T-cell (primary cell): ENCODE measurements around the gene ROBO2. TPM values are rescaled to one million over a fixed set of nuclear protein-coding genes. Genes with fewer than 3 reads are reported as not detected.

Experiments used
- ATAC-seq, 4 experiments: fragments of 200-7000 bp in 3 of 4; fragments of 150-1000 bp in 1 of 4; cut with Tn5 transposase; replicated peaks in 1 of 4; 1 replicate in 3 of 4; 2 replicates in 1 of 4; pipeline ENCODE4 v1.10.0; 2021; ENCODE audit warnings: moderate library complexity in 3 of 4, mild to moderate bottlenecking in 2 of 4, moderate number of reproducible peaks in 1 of 4
- CTCF ChIA-PET, 2 donors: fragments of 300-600 bp; sonication (Branson Sonifier 250); formaldehyde crosslinking; loops; one replicate each; lab custom pipeline; 2022; ENCODE audit warnings: antibody characterized with exemption in 2 of 2; lab: Charles Lee
- POLR2A ChIA-PET, 2 donors: fragments of 300-600 bp; sonication (Branson Sonifier 250); formaldehyde crosslinking; loops; one replicate each; lab custom pipeline; 2022; ENCODE audit warnings: antibody characterized with exemption in 2 of 2; lab: Charles Lee
- DNase-seq, 35 experiments: peaks; one replicate each; pipeline versions ENCODE4 v3.0.0 to v3.0.0-alpha.2; 2013 to 2023
- H3K27ac ChIP-seq: one replicate; pipeline ENCODE4 v1.5.1; 2013; ENCODE audit warnings: low read length
- H3K27me3 ChIP-seq, 2 experiments: replicated peaks in 1 of 2; 1 replicate in 1 of 2; 2 replicates in 1 of 2; pipeline versions ENCODE4 v1.6.1 to v1.7.0; 2013; ENCODE audit warnings: low read length in 1 of 2, mixed read lengths in 1 of 2; ENCODE audit not compliant: control insufficient read depth in 2 of 2, insufficient read depth in 2 of 2; ENCODE audit errors: extremely low read depth in 1 of 2
- H3K36me3 ChIP-seq, 2 donors: 1 replicate in 1 of 2; 2 replicates in 1 of 2; pipeline versions ENCODE4 v1.6.1 to v1.7.0; 2013; ENCODE audit warnings: low read length in 1 of 2; ENCODE audit not compliant: control insufficient read depth in 2 of 2, insufficient read depth in 1 of 2; ENCODE audit errors: extremely low read depth in 1 of 2
- H3K4me1 ChIP-seq, 2 experiments: 1 replicate in 1 of 2; 2 replicates in 1 of 2; pipeline versions ENCODE4 v1.6.1 to v1.7.0; 2013; ENCODE audit warnings: low read length in 2 of 2, mixed read lengths in 1 of 2; ENCODE audit not compliant: insufficient read depth in 2 of 2, control insufficient read depth in 1 of 2; ENCODE audit errors: extremely low read depth in 1 of 2
- H3K4me3 ChIP-seq, 2 donors: 1 replicate in 1 of 2; 2 replicates in 1 of 2; pipeline versions ENCODE4 v1.5.1 to v1.7.0; 2013; ENCODE audit warnings: mild to moderate bottlenecking in 2 of 2, low read length in 1 of 2, moderate library complexity in 1 of 2; ENCODE audit not compliant: control insufficient read depth in 1 of 2; ENCODE audit errors: extremely low read depth in 1 of 2
- H3K9me3 ChIP-seq: 2 replicates; pipeline ENCODE4 v1.7.0; 2013
- H3K27ac Mint-ChIP-seq, 2 donors: one replicate each; pipeline ENCODE4 v1.8.0; 2020 to 2021; ENCODE audit warnings: mild to moderate bottlenecking in 2 of 2, mixed read lengths in 2 of 2
- H3K27me3 Mint-ChIP-seq, 2 donors: one replicate each; pipeline ENCODE4 v1.8.0; 2021 to 2022; ENCODE audit warnings: mixed read lengths in 2 of 2
- H3K36me3 Mint-ChIP-seq: one replicate; pipeline ENCODE4 v1.8.0; 2021; ENCODE audit warnings: mixed read lengths
- H3K4me1 Mint-ChIP-seq, 3 donors: one replicate each; pipeline ENCODE4 v1.8.0; 2020 to 2022; ENCODE audit warnings: mixed read lengths in 3 of 3, mild to moderate bottlenecking in 1 of 3
- H3K4me3 Mint-ChIP-seq, 3 donors: one replicate each; pipeline ENCODE4 v1.8.0; 2020 to 2022; ENCODE audit warnings: mild to moderate bottlenecking in 3 of 3, mixed read lengths in 3 of 3, moderate library complexity in 3 of 3
- H3K9me3 Mint-ChIP-seq, 3 donors: one replicate each; pipeline ENCODE4 v1.8.0; 2020 to 2022; ENCODE audit warnings: mixed read lengths in 3 of 3
- WGBS: methylation state at CpG from one replicate; pipeline ENCODE4 v1.1.5; 2013; ENCODE audit warnings: missing lambda C conversion rate; ENCODE audit not compliant: insufficient coverage; 5-methylcytosine and 5-hydroxymethylcytosine counted together
- total RNA-seq, 35 experiments: library from RNA in 6 of 35; stranded (reverse) in 6 of 35; fragments of 120-200 nt in 1 of 35; gene quantifications; one replicate each; pipeline versions ENCODE4 v1.2.1 to v1.2.4 and lab custom pipeline; 2013 to 2026

The ROBO2 gene
- total RNA-seq, 5 donors from 2014 or later (not counting 1 experiment from before 2014, with no cell fraction given) = not detected

- ATAC-seq = no peak
- Histone ChIP-seq H3K4me1 (no peaks in the 10 kb centered on the region), H3K9me3 (no peaks in the 10 kb centered on the region), H3K4me3 (no peak overlapping the region), H3K27ac (no peak overlapping the region), H3K27me3 (no peaks in the 10 kb centered on the region), H3K36me3 (no peaks in the 10 kb centered on the region)
- Mint-ChIP-seq H3K4me1 (no peaks in the 10 kb centered on the region), H3K9me3 (peaks cover 13 to 29% (median 25%) of the 10 kb centered on the region in 3 donors), H3K4me3 (no peak overlapping the region), H3K36me3 (no peaks in the 10 kb centered on the region), H3K27ac (no peak overlapping the region), H3K27me3 (no peaks in the 10 kb centered on the region)
- ChIA-PET POLR2A (no interaction called here), CTCF (no interaction called here)
- no CpG with 5 or more reads among the region's 3 CpGs for WGBS
- DNase-seq = no peak
Observed at GRCh38 chr3:77460326-77460725, 420.4 kb downstream of the ROBO2 start.

DNA sequence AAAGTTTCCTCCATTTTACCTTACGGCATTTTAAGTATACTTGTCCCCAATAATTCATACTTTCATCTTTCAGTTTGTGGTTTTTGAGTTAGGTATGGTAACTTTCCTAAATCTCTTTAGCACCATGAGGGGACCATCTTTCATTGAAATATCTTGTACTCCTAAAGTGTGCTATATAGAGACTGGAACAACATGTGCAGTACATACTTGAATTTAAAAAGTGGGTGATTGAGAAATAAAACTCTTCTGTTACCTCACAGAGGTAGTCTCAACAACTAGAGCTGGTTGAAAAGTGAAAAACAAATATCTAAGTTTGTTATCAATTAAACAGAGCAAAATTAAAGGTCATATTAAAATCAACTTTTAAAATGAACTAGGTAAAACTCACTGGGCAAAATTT, 423.1 kb downstream of the ROBO2 start:
- Histone ChIP-seq H3K27ac (no peak overlapping the region), H3K27me3 (no peaks in the 10 kb centered on the region), H3K36me3 (no peaks in the 10 kb centered on the region), H3K4me1 (no peaks in the 10 kb centered on the region), H3K9me3 (no peaks in the 10 kb centered on the region), H3K4me3 (no peak overlapping the region)
- H3K4me1 Mint-ChIP-seq = no peaks in the 10 kb centered on the region
- H3K36me3 Mint-ChIP-seq = no peaks in the 10 kb centered on the region
- ATAC-seq (no peak), DNase-seq (no peak)
- ChIA-PET CTCF (no interaction called here), POLR2A (no interaction called here)
- peaks cover 17 to 22% (median 19%) of the 10 kb centered on the region in 3 donors for H3K9me3 Mint-ChIP-seq
- H3K27ac Mint-ChIP-seq = no peak overlapping the region
- H3K27me3 Mint-ChIP-seq = no peaks in the 10 kb centered on the region
- H3K4me3 Mint-ChIP-seq = no peak overlapping the region
- no CpG with 5 or more reads among the region's 1 CpG for WGBS

DNA sequence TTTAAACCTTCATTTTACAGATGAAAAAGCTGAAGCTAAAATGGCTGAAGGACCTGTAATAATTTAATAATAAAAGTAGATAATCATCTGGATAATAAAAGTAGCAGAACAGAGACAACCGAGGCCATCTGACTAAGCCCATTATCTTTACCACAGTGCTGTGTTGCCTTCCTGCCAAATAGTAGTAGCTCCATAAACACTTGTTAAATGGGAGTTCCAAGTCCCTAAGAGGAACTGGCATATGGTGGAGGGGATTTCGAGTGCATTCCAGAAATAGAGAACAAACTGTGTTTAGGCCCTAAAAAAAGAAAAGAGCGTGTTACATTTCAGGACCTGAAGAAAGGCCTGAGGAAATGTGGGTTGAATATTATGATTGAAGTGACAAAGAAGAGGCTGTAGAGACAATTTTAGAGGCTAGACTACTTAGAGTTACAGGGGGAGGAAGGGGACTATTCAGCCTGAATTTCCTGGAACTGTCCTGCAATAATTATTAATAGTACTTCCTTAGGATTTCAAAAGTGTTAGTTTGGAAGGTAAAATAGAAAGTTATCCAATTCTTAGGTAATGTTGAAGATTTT, 424.3 kb downstream of the ROBO2 start:
- no peak overlapping the region for H3K4me3 Mint-ChIP-seq
- WGBS = 58% methylated on average over 2 of the region's 3 CpGs
- POLR2A ChIA-PET = no interaction called here
- Histone ChIP-seq H3K27me3 (no peaks in the 10 kb centered on the region), H3K27ac (no peak overlapping the region), H3K36me3 (no peaks in the 10 kb centered on the region), H3K4me3 (no peak overlapping the region), H3K4me1 (no peaks in the 10 kb centered on the region), H3K9me3 (no peaks in the 10 kb centered on the region)
- DNase-seq (no peak), ATAC-seq (no peak)
- H3K27ac Mint-ChIP-seq = no peak overlapping the region
- CTCF ChIA-PET = no interaction called here
- no peaks in the 10 kb centered on the region for H3K36me3 Mint-ChIP-seq
- no peaks in the 10 kb centered on the region for H3K27me3 Mint-ChIP-seq
- peaks cover 19 to 28% (median 21%) of the 10 kb centered on the region in 3 donors for H3K9me3 Mint-ChIP-seq
- no peaks in the 10 kb centered on the region for H3K4me1 Mint-ChIP-seq

- ATAC-seq (no peak), DNase-seq (no peak)
- WGBS = 93% methylated on average over 2 of the region's 5 CpGs
- H3K9me3 Mint-ChIP-seq = peaks cover 18 to 20% (median 20%) of the 10 kb centered on the region in 3 donors
- H3K27me3 Mint-ChIP-seq = no peaks in the 10 kb centered on the region
- Histone ChIP-seq H3K27me3 (no peaks in the 10 kb centered on the region), H3K9me3 (no peaks in the 10 kb centered on the region), H3K4me1 (no peaks in the 10 kb centered on the region), H3K27ac (no peak overlapping the region), H3K4me3 (no peak overlapping the region), H3K36me3 (no peaks in the 10 kb centered on the region)
- H3K36me3 Mint-ChIP-seq = no peaks in the 10 kb centered on the region
- H3K4me1 Mint-ChIP-seq = no peaks in the 10 kb centered on the region
- H3K4me3 Mint-ChIP-seq = no peak overlapping the region
- no peak overlapping the region for H3K27ac Mint-ChIP-seq
- CTCF ChIA-PET = no interaction called here
- POLR2A ChIA-PET = no interaction called here
Observed at GRCh38 chr3:77466562-77467115, 426.7 kb downstream of the ROBO2 start.

GRCh38 chr3:77467702-77468625, 428.1 kb downstream of the ROBO2 start:
- DNase-seq (no peak), ATAC-seq (no peak)
- no peak overlapping the region for H3K27ac Mint-ChIP-seq
- no peaks in the 10 kb centered on the region for H3K36me3 Mint-ChIP-seq
- WGBS = 56% methylated on average over 3 of the region's 8 CpGs
- peaks cover 23 to 27% (median 25%) of the 10 kb centered on the region in 3 donors for H3K9me3 Mint-ChIP-seq
- H3K4me1 ChIP-seq = no peaks in the 10 kb centered on the region
- no peak overlapping the region for H3K27ac ChIP-seq
- no peaks in the 10 kb centered on the region for H3K9me3 ChIP-seq
- no peaks in the 10 kb centered on the region for H3K27me3 ChIP-seq
- H3K27me3 Mint-ChIP-seq = no peaks in the 10 kb centered on the region
- no peak overlapping the region for H3K4me3 ChIP-seq
- H3K4me1 Mint-ChIP-seq = no peaks in the 10 kb centered on the region
- ChIA-PET POLR2A (no interaction called here), CTCF (no interaction called here)
- no peak overlapping the region for H3K4me3 Mint-ChIP-seq
- H3K36me3 ChIP-seq = no peaks in the 10 kb centered on the region

GRCh38 chr3:77468626-77469020, 428.7 kb downstream of the ROBO2 start:
- Mint-ChIP-seq H3K27ac (no peak overlapping the region), H3K27me3 (no peaks in the 10 kb centered on the region), H3K4me1 (no peaks in the 10 kb centered on the region), H3K4me3 (no peak overlapping the region), H3K36me3 (no peaks in the 10 kb centered on the region), H3K9me3 (peaks cover 23 to 28% (median 26%) of the 10 kb centered on the region in 3 donors)
- Histone ChIP-seq H3K36me3 (no peaks in the 10 kb centered on the region), H3K4me3 (no peak overlapping the region), H3K27me3 (no peaks in the 10 kb centered on the region), H3K27ac (no peak overlapping the region), H3K4me1 (no peaks in the 10 kb centered on the region), H3K9me3 (no peaks in the 10 kb centered on the region)
- ChIA-PET POLR2A (no interaction called here), CTCF (no interaction called here)
- ATAC-seq = no peak
- no peak for DNase-seq
- WGBS = no CpG with 5 or more reads among the region's 3 CpGs
